A673 (cell line): Measurements from ENCODE around the gene PAK5. TPM values are rescaled to one million over a fixed set of nuclear protein-coding genes. Genes with fewer than 3 reads are reported as not detected.

Experiments used
- BruUV-seq: library from RNA; stranded (reverse); fragments of 400-500 nt; replicated peaks from 2 replicates; lab custom pipeline; 2021; lab: Mats Ljungman, UMichigan
- CTCF ChIA-PET: fragments of 300-600 bp; sonication (Branson Sonifier 250); formaldehyde crosslinking; loops from one replicate; lab custom pipeline; 2022; ENCODE audit warnings: antibody characterized with exemption; lab: Charles Lee
- POLR2A ChIA-PET: fragments of 300-600 bp; sonication (Branson Sonifier 250); formaldehyde crosslinking; loops from one replicate; lab custom pipeline; 2022; ENCODE audit warnings: antibody characterized with exemption; ENCODE audit not compliant: low non-redundant PET; lab: Charles Lee
- DNase-seq: peaks from one replicate; pipeline ENCODE4 v3.0.0-alpha.2; 2015; ENCODE audit warnings: low spot score
- H3K27ac ChIP-seq: fragments of 200-600 bp; sonication (generic); 2 replicates; pipeline ENCODE4 v1.5.1; 2016; ENCODE audit warnings: mixed run types, low read depth, mild to moderate bottlenecking, mixed read lengths, antibody characterized with exemption, low read length; ENCODE audit not compliant: poor library complexity, severe bottlenecking
- H3K27me3 ChIP-seq: fragments of 200-600 bp; sonication (generic); replicated peaks from 2 replicates; pipeline ENCODE4 v1.6.1; 2017; ENCODE audit warnings: mixed run types, low read depth, mild to moderate bottlenecking, mixed read lengths, antibody characterized with exemption, low read length; ENCODE audit not compliant: insufficient read depth, poor library complexity
- H3K36me3 ChIP-seq: fragments of 200-600 bp; sonication (generic); 2 replicates; pipeline ENCODE4 v1.6.1; 2016; ENCODE audit warnings: mixed run types, mild to moderate bottlenecking, mixed read lengths, antibody characterized with exemption, low read length; ENCODE audit not compliant: insufficient read depth, poor library complexity, severe bottlenecking
- H3K4me1 ChIP-seq: fragments of 200-600 bp; sonication (generic); 2 replicates; pipeline ENCODE4 v1.6.1; 2017; ENCODE audit warnings: mixed run types, mild to moderate bottlenecking, mixed read lengths, antibody characterized with exemption, low read length; ENCODE audit not compliant: insufficient read depth, poor library complexity, severe bottlenecking
- H3K4me3 ChIP-seq: fragments of 200-600 bp; sonication (generic); 2 replicates; pipeline ENCODE4 v1.5.1; 2016; ENCODE audit warnings: low read depth, mixed run types, mild to moderate bottlenecking, mixed read lengths, low read length; ENCODE audit not compliant: poor library complexity, severe bottlenecking
- H3K9me3 ChIP-seq: fragments of 200-600 bp; sonication (generic); 2 replicates; pipeline ENCODE4 v1.6.1; 2016; ENCODE audit warnings: mixed run types, low read depth, mild to moderate bottlenecking, mixed read lengths, antibody characterized with exemption, low read length; ENCODE audit not compliant: poor library complexity, severe bottlenecking
- EZH2 ChIP-seq: fragments of 200-600 bp; sonication (generic); IDR thresholded peaks from 2 replicates; pipeline ENCODE4 v1.6.1; 2017; ENCODE audit warnings: borderline replicate concordance, low read depth, mild to moderate bottlenecking, mixed read lengths, antibody characterized with exemption, low read length; ENCODE audit not compliant: poor library complexity, severe bottlenecking
- intact Hi-C: fragments of 100-400 bp; cut with micrococcal nuclease; formaldehyde crosslinking; loops from one replicate; pipeline ENCODE4 v1.10.0; 2022; ENCODE audit not compliant: unreplicated experiment
- total RNA-seq: library from RNA; stranded (reverse); gene quantifications from 2 replicates; pipeline ENCODE4 v1.2.3, GENCODE V29; 2021
- TF ChIP-seq, protein P1 (sequence below): fragments of 300-800, 200-600 bp; sonication (generic); conservative IDR thresholded peaks from 2 replicates; pipeline ENCODE4 v1.5.1; 2017; ENCODE audit warnings: low read depth, mild to moderate bottlenecking, antibody characterized with exemption, low read length, moderate library complexity, mixed read lengths

Gene PAK5
- total RNA-seq, 1 experiment from 2014 or later, result not detected

DNA sequence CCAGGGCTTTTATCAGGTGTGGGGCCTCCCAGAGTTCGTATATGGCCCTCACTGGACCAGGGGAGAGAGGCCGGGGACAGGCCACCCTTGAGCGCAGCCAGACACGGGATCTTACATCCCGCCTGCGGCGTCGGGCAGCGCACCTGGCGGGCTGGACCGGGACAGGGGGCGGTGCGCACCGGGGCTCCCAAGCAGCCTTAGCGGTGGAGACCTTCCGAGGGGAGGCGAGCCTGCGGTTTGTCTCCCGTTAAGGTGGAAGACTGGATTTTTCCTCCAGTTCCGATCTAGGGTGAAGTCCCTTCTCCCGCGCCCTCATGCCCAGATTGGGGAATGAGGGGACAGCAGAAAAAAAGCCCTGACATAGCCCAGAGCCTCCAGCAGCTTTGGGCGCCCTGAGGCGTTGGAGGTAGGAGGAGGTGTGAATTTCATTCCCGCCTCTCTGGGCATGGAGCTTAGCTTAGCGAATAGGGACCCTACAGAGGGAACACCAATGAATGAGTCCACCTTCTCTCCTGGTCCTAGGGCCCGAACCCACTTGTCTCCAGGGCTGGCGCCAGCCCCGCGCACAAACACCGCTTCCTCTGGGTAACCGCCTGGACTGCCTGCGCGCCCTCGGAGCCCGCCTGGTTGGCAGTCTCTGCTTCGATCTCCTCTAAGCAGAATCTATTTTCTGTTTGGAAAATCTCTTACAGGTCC lies 331.2 kb downstream of the PAK5 start:
- no peak overlapping the region for H3K4me3 ChIP-seq
- H3K4me1 ChIP-seq, result no peaks in the 10 kb centered on the region
- TF ChIP-seq EZH2, result no peak
- TF ChIP-seq, protein P1, sequence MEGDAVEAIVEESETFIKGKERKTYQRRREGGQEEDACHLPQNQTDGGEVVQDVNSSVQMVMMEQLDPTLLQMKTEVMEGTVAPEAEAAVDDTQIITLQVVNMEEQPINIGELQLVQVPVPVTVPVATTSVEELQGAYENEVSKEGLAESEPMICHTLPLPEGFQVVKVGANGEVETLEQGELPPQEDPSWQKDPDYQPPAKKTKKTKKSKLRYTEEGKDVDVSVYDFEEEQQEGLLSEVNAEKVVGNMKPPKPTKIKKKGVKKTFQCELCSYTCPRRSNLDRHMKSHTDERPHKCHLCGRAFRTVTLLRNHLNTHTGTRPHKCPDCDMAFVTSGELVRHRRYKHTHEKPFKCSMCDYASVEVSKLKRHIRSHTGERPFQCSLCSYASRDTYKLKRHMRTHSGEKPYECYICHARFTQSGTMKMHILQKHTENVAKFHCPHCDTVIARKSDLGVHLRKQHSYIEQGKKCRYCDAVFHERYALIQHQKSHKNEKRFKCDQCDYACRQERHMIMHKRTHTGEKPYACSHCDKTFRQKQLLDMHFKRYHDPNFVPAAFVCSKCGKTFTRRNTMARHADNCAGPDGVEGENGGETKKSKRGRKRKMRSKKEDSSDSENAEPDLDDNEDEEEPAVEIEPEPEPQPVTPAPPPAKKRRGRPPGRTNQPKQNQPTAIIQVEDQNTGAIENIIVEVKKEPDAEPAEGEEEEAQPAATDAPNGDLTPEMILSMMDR, result no peak
- peaks cover 41% of the 10 kb centered on the region for H3K27me3 ChIP-seq
- ChIA-PET POLR2A (no interaction called here), CTCF (no interaction called here)
- H3K9me3 ChIP-seq, result no peaks in the 10 kb centered on the region
- no peak for DNase-seq
- no peaks in the 10 kb centered on the region for H3K36me3 ChIP-seq
- H3K27ac ChIP-seq, result no peak overlapping the region
- intact Hi-C loops, result no loop called here
- BruUV-seq, result no TSS peak

DNA sequence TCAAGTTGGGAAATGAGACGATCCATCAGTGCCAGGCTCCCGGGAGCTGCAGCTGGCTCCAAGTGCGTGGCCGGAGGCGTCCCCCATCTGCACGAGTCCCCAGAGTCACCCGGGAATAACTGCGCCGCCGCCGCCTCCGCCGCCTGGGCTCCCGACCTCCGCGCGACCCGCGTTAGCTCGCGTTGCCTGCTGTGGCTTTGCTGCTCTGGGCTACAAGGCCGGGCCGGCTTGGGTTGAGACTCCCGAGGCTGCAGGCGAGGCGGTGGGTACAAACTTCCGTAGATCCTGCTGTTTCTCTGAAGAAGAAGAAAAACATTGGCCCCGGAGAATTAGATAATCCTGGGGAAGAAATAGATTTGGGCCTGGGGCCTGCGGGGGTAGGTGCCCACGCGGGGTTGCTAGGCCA lies 331.9 kb downstream of the PAK5 start:
- POLR2A ChIA-PET, result no interaction called here
- Histone ChIP-seq H3K27me3 (peaks cover 33% of the 10 kb centered on the region), H3K4me3 (no peak overlapping the region), H3K27ac (no peak overlapping the region), H3K36me3 (no peaks in the 10 kb centered on the region), H3K9me3 (no peaks in the 10 kb centered on the region), H3K4me1 (no peaks in the 10 kb centered on the region)
- intact Hi-C loops, result no loop called here
- CTCF ChIA-PET, result no interaction called here
- TF ChIP-seq, protein P1, result no peak
- no peak for TF ChIP-seq EZH2
- BruUV-seq, result no TSS peak
- no peak for DNase-seq

DNA sequence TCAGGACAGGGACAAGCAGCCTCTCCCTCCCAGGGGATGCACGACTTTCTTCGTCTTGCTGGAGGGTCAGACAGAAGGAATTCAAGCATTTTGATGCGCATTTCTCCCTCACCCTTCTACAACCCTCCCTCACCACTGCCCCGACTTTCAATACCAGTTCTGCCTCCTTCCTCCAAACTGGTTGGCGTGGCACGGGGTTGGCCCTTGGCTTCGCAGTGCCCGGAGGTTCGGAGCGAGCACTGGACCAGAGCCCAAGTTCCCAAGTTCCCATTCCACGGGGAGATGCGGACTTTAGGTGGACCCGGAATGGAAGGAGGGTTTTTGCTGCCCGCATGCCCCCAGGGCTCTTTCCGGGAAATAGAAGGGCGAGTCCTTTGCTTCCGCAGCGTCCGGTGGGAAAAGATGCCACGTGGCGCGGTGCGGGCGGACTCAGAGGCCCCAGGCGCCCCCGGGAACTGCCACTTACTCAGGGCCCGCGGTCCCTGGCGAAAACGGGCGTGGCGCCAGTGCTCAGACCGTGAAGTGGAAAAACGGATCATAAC lies 332.5 kb downstream of the PAK5 start:
- H3K9me3 ChIP-seq, result no peaks in the 10 kb centered on the region
- H3K4me1 ChIP-seq, result no peaks in the 10 kb centered on the region
- no peak overlapping the region for H3K4me3 ChIP-seq
- ChIA-PET POLR2A (no interaction called here), CTCF (no interaction called here)
- no peak for DNase-seq
- TF ChIP-seq EZH2, result no peak
- TF ChIP-seq, protein P1, result no peak
- H3K27me3 ChIP-seq, result peaks cover 29% of the 10 kb centered on the region
- no TSS peak for BruUV-seq
- no peaks in the 10 kb centered on the region for H3K36me3 ChIP-seq
- intact Hi-C loops, result no loop called here
- H3K27ac ChIP-seq, result no peak overlapping the region
